ENCODE measurements around the gene FBL.

The FBL gene

DNA sequence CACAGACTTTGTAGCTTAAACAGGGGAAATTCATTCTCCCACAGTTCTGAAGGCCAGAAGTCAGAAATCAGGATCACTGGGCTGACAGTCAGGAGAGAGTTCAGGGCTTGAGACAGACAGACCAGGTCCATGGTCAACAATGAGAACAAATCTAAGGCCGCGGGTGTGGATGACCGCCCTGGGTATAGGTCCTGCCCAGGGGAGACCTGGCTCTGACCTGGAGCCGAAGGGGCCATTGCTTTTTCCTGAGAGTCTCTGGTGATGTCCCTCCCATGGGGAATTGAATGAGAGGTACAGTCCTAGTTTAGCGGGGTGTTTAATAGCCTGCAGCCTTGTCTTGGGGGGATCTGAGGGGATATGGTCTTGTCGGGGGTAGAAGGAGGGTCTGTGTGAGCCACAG, 25.2 kb upstream of the FBL start:
- H3K79me2 ChIP-seq (ENCODE audit: control insufficient read depth, insufficient read depth, low read length, poor library complexity) = no peaks in the 10 kb centered on the region
- DNase-seq = no peak
- H2AFZ ChIP-seq (ENCODE audit: insufficient read depth, low read length, poor library complexity) = no peak overlapping the region
- no CpG with 5 or more reads among the region's 6 CpGs for WGBS (ENCODE audit: extremely low coverage, insufficient coverage, insufficient read length)
- H4K8ac ChIP-seq (ENCODE audit: low read depth, low read length) = no peak overlapping the region
- H3K14ac ChIP-seq (ENCODE audit: low read length) = no peak overlapping the region
- H3K27ac ChIP-seq (ENCODE audit: low read depth, low read length) = no peak overlapping the region
- peaks cover 3% of the 10 kb centered on the region for H3K9me3 ChIP-seq (ENCODE audit: insufficient read depth, low read depth, low read length)
- no peaks in the 10 kb centered on the region for H3K36me3 ChIP-seq (ENCODE audit: control insufficient read depth in 1 of 2, insufficient read depth in 2 of 2, low read length in 2 of 2)
- H3K23ac ChIP-seq (ENCODE audit: low read length) = no peak overlapping the region
- H4K91ac ChIP-seq (ENCODE audit: low read depth, low read length) = no peak overlapping the region
- no peaks in the 10 kb centered on the region for H3K27me3 ChIP-seq (ENCODE audit: insufficient read depth, low read length)
- no peak overlapping the region for H3K18ac ChIP-seq (ENCODE audit: low read length)
- no peaks in the 10 kb centered on the region for H3K79me1 ChIP-seq (ENCODE audit: low read length)
- no peak overlapping the region for H3K4me2 ChIP-seq (ENCODE audit: low read length)
- H2BK5ac ChIP-seq (ENCODE audit: low read depth, low read length, poor library complexity) = no peak overlapping the region
- no peak overlapping the region for H2BK12ac ChIP-seq (ENCODE audit: low read length)
- no peaks in the 10 kb centered on the region for H3K4me1 ChIP-seq (ENCODE audit: control insufficient read depth in 1 of 2, insufficient read depth in 2 of 2, low read length in 2 of 2)
- H4K12ac ChIP-seq (ENCODE audit: low read depth, low read length) = no peak overlapping the region
- no peak overlapping the region for H2BK120ac ChIP-seq (ENCODE audit: insufficient read depth, low read length, poor library complexity)
- no peak overlapping the region for H3K9ac ChIP-seq (ENCODE audit: low read length)
- no peak overlapping the region for H3K4me3 ChIP-seq (ENCODE audit: low read depth, low read length)
- H3K4ac ChIP-seq (ENCODE audit: low read depth, low read length) = no peak overlapping the region
- H2AK5ac ChIP-seq (ENCODE audit: low read length) = no peak overlapping the region

GRCh38 chr19:39870171-39870971, 24.2 kb upstream of the FBL start:
- H3K23ac ChIP-seq (ENCODE audit: low read length) = no peak overlapping the region
- no peaks in the 10 kb centered on the region for H3K36me3 ChIP-seq (ENCODE audit: control insufficient read depth in 1 of 2, insufficient read depth in 2 of 2, low read length in 2 of 2)
- H2BK120ac ChIP-seq (ENCODE audit: insufficient read depth, low read length, poor library complexity) = no peak overlapping the region
- no peak overlapping the region for H3K4me3 ChIP-seq (ENCODE audit: low read depth, low read length)
- no peak overlapping the region for H4K91ac ChIP-seq (ENCODE audit: low read depth, low read length)
- H3K79me2 ChIP-seq (ENCODE audit: control insufficient read depth, insufficient read depth, low read length, poor library complexity) = no peaks in the 10 kb centered on the region
- H3K27me3 ChIP-seq (ENCODE audit: insufficient read depth, low read length) = no peaks in the 10 kb centered on the region
- H4K8ac ChIP-seq (ENCODE audit: low read depth, low read length) = no peak overlapping the region
- H3K4me2 ChIP-seq (ENCODE audit: low read length) = no peak overlapping the region
- H2AK5ac ChIP-seq (ENCODE audit: low read length) = no peak overlapping the region
- H3K79me1 ChIP-seq (ENCODE audit: low read length) = no peaks in the 10 kb centered on the region
- no peak overlapping the region for H3K27ac ChIP-seq (ENCODE audit: low read depth, low read length)
- no peak overlapping the region for H2AFZ ChIP-seq (ENCODE audit: insufficient read depth, low read length, poor library complexity)
- H3K4me1 ChIP-seq (ENCODE audit: control insufficient read depth in 1 of 2, insufficient read depth in 2 of 2, low read length in 2 of 2) = no peaks in the 10 kb centered on the region
- WGBS (ENCODE audit: extremely low coverage, insufficient coverage, insufficient read length) = no CpG with 5 or more reads among the region's 16 CpGs
- H2BK5ac ChIP-seq (ENCODE audit: low read depth, low read length, poor library complexity) = no peak overlapping the region
- peaks cover 3% of the 10 kb centered on the region for H3K9me3 ChIP-seq (ENCODE audit: insufficient read depth, low read depth, low read length)
- no peak overlapping the region for H4K12ac ChIP-seq (ENCODE audit: low read depth, low read length)
- H3K4ac ChIP-seq (ENCODE audit: low read depth, low read length) = no peak overlapping the region
- no peak overlapping the region for H2BK12ac ChIP-seq (ENCODE audit: low read length)
- H3K18ac ChIP-seq (ENCODE audit: low read length) = no peak overlapping the region
- H3K9ac ChIP-seq (ENCODE audit: low read length) = no peak overlapping the region
- no peak for DNase-seq
- no peak overlapping the region for H3K14ac ChIP-seq (ENCODE audit: low read length)

DNA sequence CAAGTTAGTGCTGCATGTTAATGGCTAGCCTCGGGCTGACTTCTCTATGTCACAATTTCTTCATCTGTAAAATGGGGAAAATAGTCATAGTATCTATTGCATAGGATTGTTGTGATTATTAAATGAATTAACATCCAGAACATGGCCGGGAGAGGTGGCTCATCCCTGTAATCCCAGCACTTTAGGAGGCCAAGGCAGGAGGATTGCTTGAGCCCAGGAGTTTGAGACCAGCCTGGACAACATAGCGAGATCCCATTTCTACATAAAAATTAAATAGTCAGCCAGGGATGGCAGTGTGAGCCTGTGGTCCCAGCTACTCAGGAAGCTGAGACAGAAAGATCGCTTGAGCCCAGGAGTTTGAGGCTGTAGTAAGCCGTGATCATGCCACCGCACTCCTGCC, 21.8 kb upstream of the FBL start:
- Histone ChIP-seq H2BK120ac (ENCODE audit: insufficient read depth, low read length, poor library complexity) (no peak overlapping the region), H3K36me3 (ENCODE audit: control insufficient read depth in 1 of 2, insufficient read depth in 2 of 2, low read length in 2 of 2) (no peaks in the 10 kb centered on the region), H3K9ac (ENCODE audit: low read length) (no peak overlapping the region), H4K91ac (ENCODE audit: low read depth, low read length) (no peak overlapping the region), H3K27me3 (ENCODE audit: insufficient read depth, low read length) (no peaks in the 10 kb centered on the region), H4K12ac (ENCODE audit: low read depth, low read length) (no peak overlapping the region), H3K14ac (ENCODE audit: low read length) (no peak overlapping the region), H3K4ac (ENCODE audit: low read depth, low read length) (no peak overlapping the region), H3K27ac (ENCODE audit: low read depth, low read length) (no peak overlapping the region), H3K4me3 (ENCODE audit: low read depth, low read length) (no peak overlapping the region), H2AFZ (ENCODE audit: insufficient read depth, low read length, poor library complexity) (no peak overlapping the region), H3K79me2 (ENCODE audit: control insufficient read depth, insufficient read depth, low read length, poor library complexity) (no peaks in the 10 kb centered on the region), H2BK5ac (ENCODE audit: low read depth, low read length, poor library complexity) (no peak overlapping the region), H2AK5ac (ENCODE audit: low read length) (no peak overlapping the region), H3K9me3 (ENCODE audit: insufficient read depth, low read depth, low read length) (peaks cover 3% of the 10 kb centered on the region), H3K23ac (ENCODE audit: low read length) (no peak overlapping the region), H3K4me2 (ENCODE audit: low read length) (no peak overlapping the region), H3K79me1 (ENCODE audit: low read length) (no peaks in the 10 kb centered on the region), H4K8ac (ENCODE audit: low read depth, low read length) (no peak overlapping the region), H3K18ac (ENCODE audit: low read length) (no peak overlapping the region), H3K4me1 (ENCODE audit: control insufficient read depth in 1 of 2, insufficient read depth in 2 of 2, low read length in 2 of 2) (no peaks in the 10 kb centered on the region), H2BK12ac (ENCODE audit: low read length) (no peak overlapping the region)
- no CpG with 5 or more reads among the region's 6 CpGs for WGBS (ENCODE audit: extremely low coverage, insufficient coverage, insufficient read length)
- DNase-seq = no peak

DNA sequence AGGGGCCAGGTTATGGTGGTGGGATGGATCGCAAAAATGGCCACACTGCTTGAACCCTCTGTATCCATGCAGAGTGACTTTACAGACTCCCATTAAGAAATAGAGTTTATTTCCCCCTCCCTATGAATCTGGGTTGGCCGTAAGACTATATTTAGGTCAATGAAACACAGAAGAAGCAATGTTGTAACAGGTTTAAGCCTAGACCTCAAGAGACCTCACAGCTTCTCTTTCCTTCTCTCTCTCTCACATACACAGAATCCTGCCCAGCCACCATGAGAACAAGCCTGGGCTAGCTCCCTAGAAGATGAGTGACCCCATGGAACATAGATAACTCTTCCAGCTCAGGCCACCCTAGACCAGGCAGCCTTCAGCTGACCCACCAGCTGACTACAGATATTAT, 21.0 kb upstream of the FBL start:
- H3K79me1 ChIP-seq (ENCODE audit: low read length) = no peaks in the 10 kb centered on the region
- peaks cover 3% of the 10 kb centered on the region for H3K9me3 ChIP-seq (ENCODE audit: insufficient read depth, low read depth, low read length)
- H3K4ac ChIP-seq (ENCODE audit: low read depth, low read length) = no peak overlapping the region
- H3K18ac ChIP-seq (ENCODE audit: low read length) = no peak overlapping the region
- no peaks in the 10 kb centered on the region for H3K4me1 ChIP-seq (ENCODE audit: control insufficient read depth in 1 of 2, insufficient read depth in 2 of 2, low read length in 2 of 2)
- H2BK120ac ChIP-seq (ENCODE audit: insufficient read depth, low read length, poor library complexity) = no peak overlapping the region
- no peak overlapping the region for H2BK12ac ChIP-seq (ENCODE audit: low read length)
- H3K9ac ChIP-seq (ENCODE audit: low read length) = no peak overlapping the region
- no peaks in the 10 kb centered on the region for H3K27me3 ChIP-seq (ENCODE audit: insufficient read depth, low read length)
- no peak overlapping the region for H3K4me2 ChIP-seq (ENCODE audit: low read length)
- no CpG with 5 or more reads among the region's 2 CpGs for WGBS (ENCODE audit: extremely low coverage, insufficient coverage, insufficient read length)
- no peak overlapping the region for H2AK5ac ChIP-seq (ENCODE audit: low read length)
- no peak overlapping the region for H2BK5ac ChIP-seq (ENCODE audit: low read depth, low read length, poor library complexity)
- no peak overlapping the region for H3K14ac ChIP-seq (ENCODE audit: low read length)
- H4K8ac ChIP-seq (ENCODE audit: low read depth, low read length) = no peak overlapping the region
- no peak overlapping the region for H3K23ac ChIP-seq (ENCODE audit: low read length)
- H3K79me2 ChIP-seq (ENCODE audit: control insufficient read depth, insufficient read depth, low read length, poor library complexity) = no peaks in the 10 kb centered on the region
- no peak overlapping the region for H3K27ac ChIP-seq (ENCODE audit: low read depth, low read length)
- DNase-seq = no peak
- H3K36me3 ChIP-seq (ENCODE audit: control insufficient read depth in 1 of 2, insufficient read depth in 2 of 2, low read length in 2 of 2) = no peaks in the 10 kb centered on the region
- H4K12ac ChIP-seq (ENCODE audit: low read depth, low read length) = no peak overlapping the region
- no peak overlapping the region for H4K91ac ChIP-seq (ENCODE audit: low read depth, low read length)
- H3K4me3 ChIP-seq (ENCODE audit: low read depth, low read length) = no peak overlapping the region
- no peak overlapping the region for H2AFZ ChIP-seq (ENCODE audit: insufficient read depth, low read length, poor library complexity)
